Neural crest cell (in vitro differentiated cells): ENCODE results near the gene NOX3. TPM values are rescaled to one million over a fixed set of nuclear protein-coding genes. Genes with fewer than 3 reads are reported as not detected.
"Not testable (repeated sequence)": the region's sequence is repeated elsewhere in the genome, so short reads cannot be mapped to it uniquely, and the experiment has no call there.

ENCODE experiments used
- DNase-seq: peaks from one replicate; pipeline ENCODE4 v3.0.0; 2021; ENCODE audit warnings: low read depth, mixed read lengths, low spot score
- H3K27ac Mint-ChIP-seq: one replicate; pipeline ENCODE4 v1.8.0; 2021; ENCODE audit warnings: mild to moderate bottlenecking, mixed read lengths; ENCODE audit not compliant: unreplicated experiment
- H3K27me3 Mint-ChIP-seq: 2 replicates; pipeline ENCODE4 v1.8.0; 2021; ENCODE audit warnings: low read depth, mild to moderate bottlenecking, mixed read lengths
- H3K36me3 Mint-ChIP-seq: 2 replicates; pipeline ENCODE4 v1.8.0; 2021; ENCODE audit warnings: low read depth, mild to moderate bottlenecking, mixed read lengths
- H3K4me1 Mint-ChIP-seq: 2 replicates; pipeline ENCODE4 v1.8.0; 2021; ENCODE audit warnings: mixed read lengths
- H3K4me3 Mint-ChIP-seq: one replicate; pipeline ENCODE4 v1.8.0; 2021; ENCODE audit warnings: mild to moderate bottlenecking, mixed read lengths
- H3K9me3 Mint-ChIP-seq: 2 replicates; pipeline ENCODE4 v1.8.0; 2021; ENCODE audit warnings: mixed read lengths
- CTCF ChIP-seq: fragments of 200-600 bp; sonication (generic); conservative IDR thresholded peaks from 2 replicates; pipeline ENCODE4 v1.5.0; 2021; ENCODE audit warnings: antibody characterized with exemption, mild to moderate bottlenecking
- total RNA-seq: library from RNA; stranded (reverse); gene quantifications from 2 replicates; pipeline ENCODE4 v1.2.1, GENCODE V29; 2021

Gene NOX3
- total RNA-seq, 1 donor from 2014 or later: not detected

GRCh38 chr6:155454471-155454870 is 1.2 kb downstream of the NOX3 start:
- Mint-ChIP-seq H3K27me3 (no peaks in the 10 kb centered on the region), H3K9me3 (no peaks in the 10 kb centered on the region), H3K4me3 (no peak overlapping the region), H3K27ac (no peak overlapping the region), H3K36me3 (no peaks in the 10 kb centered on the region), H3K4me1 (peaks cover 2% of the 10 kb centered on the region)
- TF ChIP-seq CTCF: no peak
- DNase-seq: no peak

GRCh38 chr6:155454008-155454407 is 1.6 kb downstream of the NOX3 start:
- no peak overlapping the region for H3K27ac Mint-ChIP-seq
- H3K9me3 Mint-ChIP-seq: no peaks in the 10 kb centered on the region
- H3K27me3 Mint-ChIP-seq: no peaks in the 10 kb centered on the region
- H3K4me1 Mint-ChIP-seq: peaks cover 7% of the 10 kb centered on the region
- H3K36me3 Mint-ChIP-seq: no peaks in the 10 kb centered on the region
- no peak overlapping the region for H3K4me3 Mint-ChIP-seq
- no peak for TF ChIP-seq CTCF
- no peak for DNase-seq

DNA sequence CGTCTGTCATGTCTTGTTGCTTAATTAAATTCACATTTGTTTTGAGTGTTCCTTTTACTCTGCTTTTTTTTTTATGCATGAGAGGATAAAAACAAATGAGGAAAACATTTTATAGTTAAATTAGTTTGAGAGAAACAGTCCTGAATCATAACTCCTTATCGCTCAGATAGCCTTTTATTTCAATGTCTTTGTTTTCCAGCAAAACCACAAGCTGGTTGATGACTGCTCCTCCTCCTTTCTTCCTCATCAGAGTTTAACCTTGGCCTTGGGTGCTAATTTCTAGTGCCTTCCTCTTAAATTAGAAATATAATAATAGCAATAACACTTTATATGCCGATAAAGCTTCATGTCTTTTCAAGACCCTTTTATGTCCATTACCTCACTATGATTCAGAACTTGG is 3.1 kb downstream of the NOX3 start:
- Mint-ChIP-seq H3K27me3 (no peaks in the 10 kb centered on the region), H3K4me1 (peaks cover 8% of the 10 kb centered on the region), H3K4me3 (no peak overlapping the region), H3K27ac (no peak overlapping the region), H3K9me3 (no peaks in the 10 kb centered on the region), H3K36me3 (no peaks in the 10 kb centered on the region)
- no peak for TF ChIP-seq CTCF
- no peak for DNase-seq

DNA sequence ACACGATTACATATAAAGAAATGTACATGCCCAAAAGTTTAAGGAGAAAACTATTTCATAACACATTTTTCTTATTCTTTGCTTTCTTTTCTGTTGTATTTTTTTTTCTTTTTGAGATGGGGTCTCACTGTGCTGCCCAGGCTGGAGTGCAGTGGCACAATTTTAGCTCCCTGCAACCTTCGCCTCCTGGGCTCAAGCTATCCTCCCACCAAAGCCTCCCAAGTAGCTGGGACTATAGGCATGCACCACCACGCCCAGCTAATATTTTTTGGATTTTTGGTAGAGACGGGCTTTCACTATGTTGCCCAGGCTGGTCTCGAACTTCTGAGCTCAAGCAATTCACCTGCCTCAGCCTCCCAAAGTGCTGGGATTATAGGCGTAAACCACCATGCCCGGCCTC is 4.1 kb downstream of the NOX3 start:
- not testable (repeated sequence) for H3K36me3 Mint-ChIP-seq, H3K9me3 Mint-ChIP-seq, H3K4me1 Mint-ChIP-seq, H3K27me3 Mint-ChIP-seq, H3K4me3 Mint-ChIP-seq, H3K27ac Mint-ChIP-seq, DNase-seq

GRCh38 chr6:155450240-155450581 is 5.4 kb downstream of the NOX3 start:
- no peak overlapping the region for H3K27ac Mint-ChIP-seq
- no peaks in the 10 kb centered on the region for H3K27me3 Mint-ChIP-seq
- no peak for TF ChIP-seq CTCF
- no peak overlapping the region for H3K4me3 Mint-ChIP-seq
- H3K4me1 Mint-ChIP-seq: peaks cover 8% of the 10 kb centered on the region
- no peaks in the 10 kb centered on the region for H3K36me3 Mint-ChIP-seq
- H3K9me3 Mint-ChIP-seq: no peaks in the 10 kb centered on the region
- DNase-seq: no peak

- H3K4me1 Mint-ChIP-seq: peaks cover 8% of the 10 kb centered on the region
- H3K9me3 Mint-ChIP-seq: no peaks in the 10 kb centered on the region
Observed at GRCh38 chr6:155449450-155450239, 6.0 kb downstream of the NOX3 start.

More at GRCh38 chr6:155449450-155450239, 6.0 kb downstream of the NOX3 start:
- DNase-seq: no peak
- H3K27ac Mint-ChIP-seq: no peak overlapping the region
- no peaks in the 10 kb centered on the region for H3K36me3 Mint-ChIP-seq
- TF ChIP-seq CTCF: no peak
- no peak overlapping the region for H3K4me3 Mint-ChIP-seq
- H3K27me3 Mint-ChIP-seq: no peaks in the 10 kb centered on the region
